Measurements from ENCODE around the gene PCGF6. TPM values are rescaled to one million over a fixed set of nuclear protein-coding genes. Genes with fewer than 3 reads are reported as not detected.
A peak's percentile ranks its signal among the peaks of the same experiment; 100 is the strongest.

The PCGF6 gene, protein sequence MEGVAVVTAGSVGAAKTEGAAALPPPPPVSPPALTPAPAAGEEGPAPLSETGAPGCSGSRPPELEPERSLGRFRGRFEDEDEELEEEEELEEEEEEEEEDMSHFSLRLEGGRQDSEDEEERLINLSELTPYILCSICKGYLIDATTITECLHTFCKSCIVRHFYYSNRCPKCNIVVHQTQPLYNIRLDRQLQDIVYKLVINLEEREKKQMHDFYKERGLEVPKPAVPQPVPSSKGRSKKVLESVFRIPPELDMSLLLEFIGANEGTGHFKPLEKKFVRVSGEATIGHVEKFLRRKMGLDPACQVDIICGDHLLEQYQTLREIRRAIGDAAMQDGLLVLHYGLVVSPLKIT
- 7.6 and 10.7 TPM in 2 replicates for total RNA-seq (2014; rRNA removed; shearing (Covaris generic); ENCODE audit: low replicate concordance)

DNA sequence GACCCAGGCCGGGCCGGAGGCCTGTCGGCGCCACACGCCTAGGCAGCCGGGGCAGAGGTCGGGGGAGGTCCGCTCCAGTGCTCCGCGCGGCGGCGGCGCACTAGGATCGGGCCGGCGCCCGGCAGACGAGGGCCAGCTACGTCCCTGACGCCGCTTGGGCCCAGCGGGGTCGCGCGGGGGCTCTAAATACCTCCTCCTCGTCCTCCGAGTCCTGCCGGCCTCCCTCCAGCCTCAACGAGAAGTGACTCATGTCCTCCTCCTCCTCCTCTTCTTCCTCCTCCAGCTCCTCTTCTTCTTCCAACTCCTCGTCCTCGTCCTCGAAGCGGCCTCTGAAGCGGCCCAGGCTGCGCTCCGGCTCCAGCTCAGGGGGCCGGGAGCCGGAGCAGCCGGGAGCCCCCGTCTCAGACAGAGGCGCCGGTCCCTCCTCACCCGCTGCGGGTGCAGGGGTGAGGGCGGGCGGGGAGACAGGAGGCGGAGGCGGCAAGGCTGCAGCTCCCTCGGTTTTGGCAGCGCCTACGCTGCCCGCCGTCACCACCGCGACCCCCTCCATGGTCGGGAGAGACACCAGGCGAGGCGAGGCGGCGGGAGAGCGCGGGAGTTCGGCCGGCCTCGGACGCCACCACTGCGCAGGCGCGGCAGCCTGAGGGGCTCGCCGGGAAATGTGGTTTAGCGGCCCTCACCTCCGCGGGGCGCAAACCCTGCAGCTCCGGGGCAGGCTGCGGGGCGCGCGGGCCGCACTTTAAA is at the start of gene PCGF6:
Gene PCGF6, minus strand, starts transcription at position 624 of the 744 bp plus-strand sequence. Its CDS starts 74 bp downstream, at position 550.
- Histone ChIP-seq H3K27me3 (ENCODE audit: low read length) (no peaks in the 10 kb centered on the region), H2AFZ (ENCODE audit: low read length) (peak within 1 kb of the TSS; percentile 99), H3K79me2 (ENCODE audit: low read length) (peaks cover 25% of the 10 kb centered on the region), H3K36me3 (ENCODE audit: insufficient read depth, low read length) (peaks cover 21% of the 10 kb centered on the region; the same call in 1 of the 2 replicates), H4K20me1 (ENCODE audit: insufficient read depth, low read depth, low read length) (no peaks in the 10 kb centered on the region), H3K4me1 (ENCODE audit: low read length) (peaks cover 30% of the 10 kb centered on the region), H3K9ac (ENCODE audit: low read length) (peak within 1 kb of the TSS; percentile 92), H3K9me2 (replicated peaks; ENCODE audit: insufficient read depth, low read length) (no peaks in the 10 kb centered on the region), H3K4me2 (ENCODE audit: low read depth, low read length, poor library complexity, severe bottlenecking) (peak within 1 kb of the TSS; percentile 94), H3K27ac (ENCODE audit: low read length) (peak within 1 kb of the TSS; percentile 61), H3K9me3 (ENCODE audit: low read length) (no peaks in the 10 kb centered on the region), H3K4me3 (ENCODE audit: low read length) (peak within 1 kb of the TSS; percentile 98)
- DNase-seq, result peak; percentile 94

DNA sequence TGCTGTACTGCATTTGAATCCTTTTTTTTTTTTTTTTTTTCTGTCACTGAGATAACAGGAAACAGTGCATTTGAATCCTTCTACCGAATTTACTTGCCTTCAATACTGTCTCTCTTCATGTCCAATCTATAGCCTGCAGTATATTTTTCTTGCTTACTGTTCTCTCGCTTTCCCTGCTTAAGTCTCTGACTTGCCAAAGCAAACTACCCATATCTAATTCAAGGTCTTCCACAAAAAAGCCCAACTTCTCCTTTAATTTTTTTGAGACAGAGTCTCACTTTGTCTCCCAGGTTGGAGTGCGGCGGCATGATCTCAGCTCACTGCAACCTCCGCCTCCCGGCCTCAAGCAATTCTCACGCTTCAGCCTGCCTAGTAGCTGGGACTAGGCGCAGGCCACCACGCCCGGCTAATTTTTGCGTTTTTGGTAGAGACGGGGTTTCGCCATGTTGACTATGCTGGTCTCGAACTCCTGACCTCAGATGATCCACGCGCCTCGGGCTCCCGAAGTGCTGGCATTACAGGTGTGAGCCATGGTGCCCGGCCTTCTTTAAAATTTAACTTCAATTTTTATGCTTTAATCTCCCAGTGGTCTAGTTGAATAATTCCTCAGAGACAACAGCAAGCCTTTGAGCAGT is 46.4 kb upstream of the PCGF6 start:
- Histone ChIP-seq H3K9ac (ENCODE audit: low read length) (peak overlapping the region; percentile 87), H3K36me3 (ENCODE audit: insufficient read depth, low read length) (peaks cover 36% of the 10 kb centered on the region; the same call in 1 of the 2 replicates), H3K4me1 (ENCODE audit: low read length) (peaks cover 34% of the 10 kb centered on the region), H3K9me3 (ENCODE audit: low read length) (no peaks in the 10 kb centered on the region), H3K4me3 (ENCODE audit: low read length) (peak overlapping the region; percentile 94), H3K79me2 (ENCODE audit: low read length) (peaks cover 74% of the 10 kb centered on the region), H3K9me2 (replicated peaks; ENCODE audit: insufficient read depth, low read length) (no peaks in the 10 kb centered on the region), H3K27me3 (ENCODE audit: low read length) (no peaks in the 10 kb centered on the region), H4K20me1 (ENCODE audit: insufficient read depth, low read depth, low read length) (peaks cover 12% of the 10 kb centered on the region), H2AFZ (ENCODE audit: low read length) (no peak overlapping the region), H3K27ac (ENCODE audit: low read length) (peak overlapping the region; percentile 67), H3K4me2 (ENCODE audit: low read depth, low read length, poor library complexity, severe bottlenecking) (peak overlapping the region; percentile 82)
- peak; percentile 58 for DNase-seq

DNA sequence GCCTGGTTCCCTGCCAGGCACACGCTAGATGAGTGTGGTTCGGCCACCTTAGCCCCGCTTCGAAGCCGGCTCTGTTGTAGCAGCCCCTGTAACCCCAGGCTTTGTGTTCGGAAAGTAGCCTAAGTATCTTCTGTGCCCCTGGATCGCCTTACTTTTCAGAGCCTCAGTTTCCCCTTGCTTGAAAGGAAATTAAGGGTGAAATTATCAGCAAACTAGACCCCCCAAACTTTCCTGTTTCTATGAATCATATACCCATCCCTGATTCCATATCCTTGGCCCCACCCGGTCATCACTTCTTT is 45.8 kb upstream of the PCGF6 start:
- H3K9me2 ChIP-seq (replicated peaks; ENCODE audit: insufficient read depth, low read length), result no peaks in the 10 kb centered on the region
- H3K36me3 ChIP-seq (ENCODE audit: insufficient read depth, low read length), result peaks cover 42% of the 10 kb centered on the region; the same call in 1 of the 2 replicates
- H3K4me3 ChIP-seq (ENCODE audit: low read length), result peak overlapping the region; percentile 94
- H3K9ac ChIP-seq (ENCODE audit: low read length), result peak overlapping the region; percentile 87
- peaks cover 76% of the 10 kb centered on the region for H3K79me2 ChIP-seq (ENCODE audit: low read length)
- H3K4me1 ChIP-seq (ENCODE audit: low read length), result peaks cover 34% of the 10 kb centered on the region
- H3K27ac ChIP-seq (ENCODE audit: low read length), result peak overlapping the region; percentile 67
- no peaks in the 10 kb centered on the region for H3K27me3 ChIP-seq (ENCODE audit: low read length)
- H2AFZ ChIP-seq (ENCODE audit: low read length), result no peak overlapping the region
- H3K9me3 ChIP-seq (ENCODE audit: low read length), result no peaks in the 10 kb centered on the region
- H3K4me2 ChIP-seq (ENCODE audit: low read depth, low read length, poor library complexity, severe bottlenecking), result peak overlapping the region; percentile 82
- DNase-seq, result no peak
- H4K20me1 ChIP-seq (ENCODE audit: insufficient read depth, low read depth, low read length), result peaks cover 12% of the 10 kb centered on the region

DNA sequence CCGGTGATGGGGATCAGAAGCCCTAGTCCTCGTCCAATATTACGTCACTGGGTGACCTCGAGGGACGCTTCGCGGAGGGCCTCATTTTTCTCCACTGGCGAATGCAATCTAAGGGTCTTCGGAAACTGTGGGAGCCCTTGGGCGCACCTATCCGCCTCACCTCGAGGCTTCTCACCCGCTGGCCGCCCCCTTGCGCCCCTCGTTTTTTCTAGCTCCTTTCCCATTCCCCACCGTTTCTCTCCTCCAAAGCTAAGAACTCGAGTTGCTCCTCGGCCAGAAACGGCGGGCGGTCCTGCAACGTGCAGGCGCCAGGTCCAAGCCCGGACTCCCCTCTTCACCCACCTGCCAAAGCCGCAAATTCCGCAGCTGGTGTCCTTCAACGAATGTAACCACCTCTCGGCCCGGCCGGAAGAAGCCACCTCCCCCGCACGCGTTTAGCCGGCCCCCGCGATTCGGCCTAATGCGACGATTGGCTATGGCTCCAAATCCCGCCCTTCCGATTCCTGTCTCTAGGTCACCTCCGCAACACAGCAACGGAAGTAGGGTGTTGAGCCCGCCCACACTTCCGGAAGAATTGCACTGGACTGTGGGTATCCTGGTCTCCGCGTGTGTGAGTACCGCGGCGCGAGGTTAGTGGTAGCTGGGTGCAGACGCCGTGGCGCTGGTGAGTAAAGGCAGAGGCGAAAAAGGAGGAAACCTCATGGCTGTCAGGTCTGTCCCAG is 45.3 kb upstream of the PCGF6 start, which contains the start of the genes ATP5MK and PDCD11:
Gene ATP5MK, minus strand, starts transcription at position 409 of the 722 bp plus-strand sequence. CDS start 4,018 bp downstream, outside the sequence.
Gene PDCD11, plus strand, starts transcription at position 560 of the 722 bp plus-strand sequence. CDS start 1,801 bp downstream, outside the sequence.
- peaks cover 12% of the 10 kb centered on the region for H4K20me1 ChIP-seq (ENCODE audit: insufficient read depth, low read depth, low read length)
- H3K4me3 ChIP-seq (ENCODE audit: low read length), result peak within 1 kb of the TSS; percentile 94
- no peaks in the 10 kb centered on the region for H3K9me2 ChIP-seq (replicated peaks; ENCODE audit: insufficient read depth, low read length)
- peak; percentile 99 for DNase-seq
- peak within 1 kb of the TSS; percentile 87 for H3K9ac ChIP-seq (ENCODE audit: low read length)
- peak within 1 kb of the TSS; percentile 67 for H3K27ac ChIP-seq (ENCODE audit: low read length)
- H3K4me2 ChIP-seq (ENCODE audit: low read depth, low read length, poor library complexity, severe bottlenecking), result peak within 1 kb of the TSS; percentile 82
- H2AFZ ChIP-seq (ENCODE audit: low read length), result no peak within 1 kb of the TSS
- H3K36me3 ChIP-seq (ENCODE audit: insufficient read depth, low read length), result peaks cover 43% of the 10 kb centered on the region; the same call in 1 of the 2 replicates
- H3K9me3 ChIP-seq (ENCODE audit: low read length), result no peaks in the 10 kb centered on the region
- no peaks in the 10 kb centered on the region for H3K27me3 ChIP-seq (ENCODE audit: low read length)
- peaks cover 76% of the 10 kb centered on the region for H3K79me2 ChIP-seq (ENCODE audit: low read length)
- H3K4me1 ChIP-seq (ENCODE audit: low read length), result peaks cover 34% of the 10 kb centered on the region

DNA sequence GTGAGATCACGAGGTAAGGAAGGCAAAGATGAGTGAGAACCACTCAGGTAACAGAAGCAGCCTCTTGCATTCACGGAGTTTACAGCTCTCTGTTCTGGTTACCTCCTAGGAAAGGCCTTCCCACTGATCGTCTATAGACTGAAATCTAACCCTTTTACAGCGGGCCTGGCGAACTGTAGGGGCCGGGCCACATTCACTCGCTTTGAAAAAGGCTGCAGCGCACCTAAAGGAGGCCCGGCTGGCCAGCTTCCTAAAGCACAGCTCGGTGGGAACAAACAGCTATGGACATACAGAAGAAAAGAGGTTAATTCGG is 44.8 kb upstream of the PCGF6 start:
- peak overlapping the region; percentile 94 for H3K4me3 ChIP-seq (ENCODE audit: low read length)
- DNase-seq, result peak; percentile 43
- H3K36me3 ChIP-seq (ENCODE audit: insufficient read depth, low read length), result peaks cover 48% of the 10 kb centered on the region; the same call in 1 of the 2 replicates

DNA sequence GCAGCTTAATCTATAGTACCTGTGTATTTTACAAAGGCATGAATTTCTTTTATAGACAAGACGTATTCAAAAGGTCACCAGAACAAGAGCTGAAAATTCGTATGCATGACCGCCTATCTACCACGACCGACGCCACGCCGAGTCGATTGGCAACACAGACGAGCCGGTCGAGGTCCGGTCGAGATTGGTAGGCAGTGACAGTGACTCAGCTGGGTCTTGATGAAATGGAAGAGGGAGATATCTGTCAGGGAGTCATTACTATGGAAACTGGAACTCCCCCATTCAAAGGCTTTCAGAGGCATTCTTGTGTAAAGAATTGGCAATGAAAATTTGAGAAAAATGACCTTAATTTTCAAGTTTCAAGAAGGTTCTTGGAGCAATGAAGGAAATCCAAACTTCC is 43.2 kb upstream of the PCGF6 start:
- Histone ChIP-seq H3K4me1 (ENCODE audit: low read length) (peaks cover 34% of the 10 kb centered on the region), H3K27ac (ENCODE audit: low read length) (no peak overlapping the region), H3K27me3 (ENCODE audit: low read length) (no peaks in the 10 kb centered on the region), H3K9ac (ENCODE audit: low read length) (no peak overlapping the region), H4K20me1 (ENCODE audit: insufficient read depth, low read depth, low read length) (peaks cover 12% of the 10 kb centered on the region), H3K9me3 (ENCODE audit: low read length) (no peaks in the 10 kb centered on the region), H3K79me2 (ENCODE audit: low read length) (peaks cover 65% of the 10 kb centered on the region), H3K36me3 (ENCODE audit: insufficient read depth, low read length) (peaks cover 39% of the 10 kb centered on the region; the same call in 1 of the 2 replicates), H3K9me2 (replicated peaks; ENCODE audit: insufficient read depth, low read length) (no peaks in the 10 kb centered on the region), H3K4me2 (ENCODE audit: low read depth, low read length, poor library complexity, severe bottlenecking) (peak overlapping the region; percentile 82), H3K4me3 (ENCODE audit: low read length) (no peak overlapping the region), H2AFZ (ENCODE audit: low read length) (no peak overlapping the region)
- DNase-seq, result peak; percentile 23

More for the DNA sequence above, 44.8 kb upstream of the PCGF6 start:
- Histone ChIP-seq H3K4me2 (ENCODE audit: low read depth, low read length, poor library complexity, severe bottlenecking) (peak overlapping the region; percentile 82), H3K9ac (ENCODE audit: low read length) (peak overlapping the region; percentile 87), H3K4me1 (ENCODE audit: low read length) (peaks cover 34% of the 10 kb centered on the region), H3K79me2 (ENCODE audit: low read length) (peaks cover 74% of the 10 kb centered on the region), H3K9me3 (ENCODE audit: low read length) (no peaks in the 10 kb centered on the region), H4K20me1 (ENCODE audit: insufficient read depth, low read depth, low read length) (peaks cover 12% of the 10 kb centered on the region), H3K27me3 (ENCODE audit: low read length) (no peaks in the 10 kb centered on the region), H3K9me2 (replicated peaks; ENCODE audit: insufficient read depth, low read length) (no peaks in the 10 kb centered on the region), H3K27ac (ENCODE audit: low read length) (peak overlapping the region; percentile 49), H2AFZ (ENCODE audit: low read length) (no peak overlapping the region)

DNA sequence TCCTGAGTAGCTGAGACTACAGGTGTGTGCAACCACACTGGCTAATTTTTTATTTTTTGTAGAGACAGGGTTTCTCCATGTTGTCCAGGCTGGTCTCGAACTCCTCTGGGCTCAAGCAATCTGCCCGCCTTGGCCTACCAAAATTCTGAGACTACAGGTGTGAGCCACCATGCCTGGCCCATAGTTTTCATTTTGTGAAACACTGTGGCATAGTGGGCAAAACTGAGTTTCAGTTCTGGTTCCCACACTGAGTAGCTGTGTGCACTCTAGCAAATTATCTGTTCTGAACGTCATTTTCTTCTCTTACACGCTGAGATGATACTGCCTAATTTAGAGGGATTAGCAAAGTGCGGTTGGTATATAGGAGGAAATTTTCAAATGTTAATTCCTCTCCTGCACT is 31.8 kb upstream of the PCGF6 start:
- Histone ChIP-seq H3K79me2 (ENCODE audit: low read length) (no peaks in the 10 kb centered on the region), H3K9ac (ENCODE audit: low read length) (no peak overlapping the region), H3K27ac (ENCODE audit: low read length) (no peak overlapping the region), H4K20me1 (ENCODE audit: insufficient read depth, low read depth, low read length) (0 out of 2 replicates have a peak, but pooled peaks cover under 1% of the 10 kb centered on the region), H3K36me3 (ENCODE audit: insufficient read depth, low read length) (peaks cover 24% of the 10 kb centered on the region), H3K27me3 (ENCODE audit: low read length) (no peaks in the 10 kb centered on the region), H3K9me3 (ENCODE audit: low read length) (no peaks in the 10 kb centered on the region), H2AFZ (ENCODE audit: low read length) (no peak overlapping the region), H3K4me1 (ENCODE audit: low read length) (no peaks in the 10 kb centered on the region), H3K9me2 (replicated peaks; ENCODE audit: insufficient read depth, low read length) (no peaks in the 10 kb centered on the region), H3K4me2 (ENCODE audit: low read depth, low read length, poor library complexity, severe bottlenecking) (no peak overlapping the region), H3K4me3 (ENCODE audit: low read length) (no peak overlapping the region)
- no peak for DNase-seq
